ENCODE data around the gene PFKL.

DNA sequence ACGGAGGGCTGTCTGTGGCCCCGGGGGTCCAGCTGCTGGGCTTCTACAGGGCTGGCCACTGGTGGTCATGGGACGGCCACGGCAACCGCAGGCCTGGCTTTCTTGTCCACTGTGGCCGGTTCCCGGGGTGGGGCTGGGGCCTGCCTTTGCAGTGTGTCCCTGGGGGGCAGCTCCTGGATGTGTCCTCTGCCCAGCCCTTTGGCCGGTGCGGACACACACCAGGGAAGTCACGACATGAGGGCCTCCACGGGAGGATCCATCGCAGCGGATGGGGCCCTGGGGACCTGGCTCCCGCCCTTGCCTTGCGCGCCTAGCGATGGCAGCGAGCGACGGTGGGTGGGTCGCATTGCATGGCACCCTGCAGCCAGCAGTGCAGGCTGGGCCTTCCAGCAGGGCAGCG, 18.0 kb downstream of the PFKL start:
- TF ChIP-seq EZH2phosphoT487 (IDR thresholded peaks at IDR 0.05) = no peak
- TF ChIP-seq, protein P1, sequence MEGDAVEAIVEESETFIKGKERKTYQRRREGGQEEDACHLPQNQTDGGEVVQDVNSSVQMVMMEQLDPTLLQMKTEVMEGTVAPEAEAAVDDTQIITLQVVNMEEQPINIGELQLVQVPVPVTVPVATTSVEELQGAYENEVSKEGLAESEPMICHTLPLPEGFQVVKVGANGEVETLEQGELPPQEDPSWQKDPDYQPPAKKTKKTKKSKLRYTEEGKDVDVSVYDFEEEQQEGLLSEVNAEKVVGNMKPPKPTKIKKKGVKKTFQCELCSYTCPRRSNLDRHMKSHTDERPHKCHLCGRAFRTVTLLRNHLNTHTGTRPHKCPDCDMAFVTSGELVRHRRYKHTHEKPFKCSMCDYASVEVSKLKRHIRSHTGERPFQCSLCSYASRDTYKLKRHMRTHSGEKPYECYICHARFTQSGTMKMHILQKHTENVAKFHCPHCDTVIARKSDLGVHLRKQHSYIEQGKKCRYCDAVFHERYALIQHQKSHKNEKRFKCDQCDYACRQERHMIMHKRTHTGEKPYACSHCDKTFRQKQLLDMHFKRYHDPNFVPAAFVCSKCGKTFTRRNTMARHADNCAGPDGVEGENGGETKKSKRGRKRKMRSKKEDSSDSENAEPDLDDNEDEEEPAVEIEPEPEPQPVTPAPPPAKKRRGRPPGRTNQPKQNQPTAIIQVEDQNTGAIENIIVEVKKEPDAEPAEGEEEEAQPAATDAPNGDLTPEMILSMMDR (IDR thresholded peaks at IDR 0.05) = no peak

All from neural progenitor cell (in vitro differentiated cells).